H1 (cell line): Measurements from ENCODE around the gene TSPAN5. TPM values are rescaled to one million over a fixed set of nuclear protein-coding genes. Genes with fewer than 3 reads are reported as not detected.

Experiments used
- CTCF ChIA-PET: fragments of 300-600 bp; sonication (Branson Sonifier 250); formaldehyde crosslinking; loops from one replicate; lab custom pipeline; 2021; ENCODE audit not compliant: partially characterized antibody; lab: Charles Lee
- POLR2A ChIA-PET: fragments of 300-600 bp; sonication (Branson Sonifier 250); formaldehyde crosslinking; loops from one replicate; lab custom pipeline; 2021; ENCODE audit warnings: inconsistent platforms; ENCODE audit not compliant: partially characterized antibody; lab: Charles Lee
- DNase-seq, 2 experiments: peaks; one replicate each; pipeline versions ENCODE4 v3.0.0 to v3.0.0-alpha.2; 2010 to 2022; ENCODE audit warnings: low spot score in 2 of 2, low read depth in 1 of 2, mixed read lengths in 1 of 2
- FAIRE-seq: peaks from 2 replicates; lab custom pipeline; 2011; peaks lifted over from hg19 to GRCh38; lab: Jason Lieb, UNC
- H2AFZ ChIP-seq: 2 replicates; pipeline ENCODE4 v1.8.1; 2012; ENCODE audit warnings: low read length, inconsistent platforms
- H2AK5ac ChIP-seq: 2 replicates; pipeline ENCODE4 v1.6.1; 2013; ENCODE audit warnings: low read depth, low read length
- H2BK120ac ChIP-seq: replicated peaks from 2 replicates; pipeline ENCODE3; 2013; ENCODE audit warnings: low read depth, low read length, inconsistent platforms
- H2BK12ac ChIP-seq: 2 replicates; pipeline ENCODE4 v1.6.1; 2013; ENCODE audit warnings: low read depth, low read length
- H2BK15ac ChIP-seq: 2 replicates; pipeline ENCODE4 v1.6.1; 2013; ENCODE audit warnings: low read length
- H2BK20ac ChIP-seq: 2 replicates; pipeline ENCODE4 v1.6.1; 2013; ENCODE audit warnings: low read length
- H2BK5ac ChIP-seq: 2 replicates; pipeline ENCODE4 v1.6.1; 2013; ENCODE audit warnings: low read depth, low read length
- H3K14ac ChIP-seq: 2 replicates; pipeline ENCODE4 v1.6.1; 2013; ENCODE audit warnings: inconsistent platforms; ENCODE audit not compliant: insufficient read length
- H3K18ac ChIP-seq: 2 replicates; pipeline ENCODE4 v1.6.1; 2013; ENCODE audit warnings: low read length; ENCODE audit errors: extremely low read depth
- H3K23ac ChIP-seq: 2 replicates; pipeline ENCODE4 v1.6.1; 2013; ENCODE audit warnings: inconsistent platforms; ENCODE audit not compliant: insufficient read length
- H3K23me2 ChIP-seq: 2 replicates; pipeline ENCODE4 v1.6.1; 2013; ENCODE audit warnings: low read depth, low read length
- H3K27ac ChIP-seq: 2 replicates; pipeline ENCODE4 v1.6.1; 2011; ENCODE audit warnings: low read depth, low read length, inconsistent platforms
- H3K27me3 ChIP-seq, 4 experiments: replicated peaks in 1 of 4; 1 replicate in 1 of 4; 2 replicates in 3 of 4; pipeline versions ENCODE4 v1.6.1 to v1.8.1; 2011 to 2013; ENCODE audit warnings: low read length in 3 of 4, mild to moderate bottlenecking in 3 of 4, inconsistent platforms in 2 of 4, mixed read lengths in 2 of 4, moderate library complexity in 1 of 4; ENCODE audit not compliant: control insufficient read depth in 3 of 4, insufficient read depth in 3 of 4; ENCODE audit errors: extremely low read depth in 1 of 4
- H3K36me3 ChIP-seq, 4 experiments: 2 replicates each; pipeline versions ENCODE4 v1.6.1 to v1.8.1; 2011 to 2013; ENCODE audit warnings: mild to moderate bottlenecking in 4 of 4, low read length in 3 of 4, moderate library complexity in 2 of 4, control low read depth in 1 of 4, inconsistent platforms in 1 of 4; ENCODE audit not compliant: insufficient read depth in 4 of 4, control insufficient read depth in 2 of 4
- H3K4ac ChIP-seq: replicated peaks from 2 replicates; pipeline ENCODE3; 2013; ENCODE audit warnings: low read length, low read depth, mixed read lengths, inconsistent platforms; ENCODE audit not compliant: insufficient read length
- H3K4me1 ChIP-seq, 4 experiments: replicated peaks in 1 of 4; 1 replicate in 1 of 4; 2 replicates in 3 of 4; pipeline versions ENCODE4 v1.6.1 to v1.8.1; 2011 to 2013; ENCODE audit warnings: low read length in 3 of 4, inconsistent platforms in 2 of 4, mixed read lengths in 1 of 4; ENCODE audit not compliant: insufficient read depth in 4 of 4, control insufficient read depth in 3 of 4
- H3K4me2 ChIP-seq, 2 experiments: 2 replicates each; pipeline versions ENCODE4 v1.6.1 to v1.8.1; 2011 to 2013; ENCODE audit warnings: low read depth in 2 of 2, low read length in 2 of 2, control low read depth in 1 of 2, inconsistent platforms in 1 of 2, mild to moderate bottlenecking in 1 of 2; ENCODE audit not compliant: insufficient read depth in 1 of 2
- H3K4me3 ChIP-seq, 4 experiments: fragments of 200-600, 300-600 bp in 1 of 4; sonication (generic), shearing (Covaris generic), sonication (Bioruptor Twin) in 1 of 4; 2 replicates each; pipeline versions ENCODE4 v1.5.1 to v1.8.1; 2011 to 2016; ENCODE audit warnings: low read length in 4 of 4, low read depth in 3 of 4, control low read depth in 2 of 4, inconsistent platforms in 2 of 4, mild to moderate bottlenecking in 2 of 4, mixed read lengths in 1 of 4, moderate library complexity in 1 of 4; ENCODE audit not compliant: insufficient read depth in 2 of 4; ENCODE audit errors: extremely low read depth in 1 of 4
- H3K56ac ChIP-seq: replicated peaks from 2 replicates; pipeline ENCODE3; 2013; ENCODE audit warnings: low read depth, mild to moderate bottlenecking, mixed read lengths, low read length, inconsistent platforms; ENCODE audit not compliant: insufficient read length
- H3K79me1 ChIP-seq: 2 replicates; pipeline ENCODE4 v1.6.1; 2013; ENCODE audit warnings: low read depth, low read length, control low read depth
- H3K79me2 ChIP-seq, 2 experiments: 2 replicates each; pipeline versions ENCODE4 v1.6.1 to v1.8.1; 2012 to 2013; ENCODE audit warnings: low read length in 2 of 2, mild to moderate bottlenecking in 2 of 2, inconsistent platforms in 1 of 2; ENCODE audit not compliant: insufficient read depth in 2 of 2, control insufficient read depth in 1 of 2
- H3K9ac ChIP-seq, 4 experiments: replicated peaks in 1 of 4; 1 replicate in 1 of 4; 2 replicates in 3 of 4; pipeline versions ENCODE4 v1.6.1 to v1.8.1; 2011 to 2013; ENCODE audit warnings: low read depth in 3 of 4, low read length in 3 of 4, control low read depth in 2 of 4, mild to moderate bottlenecking in 2 of 4, moderate library complexity in 2 of 4, inconsistent platforms in 1 of 4; ENCODE audit errors: extremely low read depth in 1 of 4
- H3K9me3 ChIP-seq, 2 experiments: 2 replicates each; pipeline versions ENCODE4 v1.6.1 to v1.8.1; 2012 to 2013; ENCODE audit warnings: mild to moderate bottlenecking in 2 of 2, moderate library complexity in 2 of 2, control low read depth in 1 of 2, inconsistent platforms in 1 of 2, low read depth in 1 of 2, low read length in 1 of 2, mixed read lengths in 1 of 2; ENCODE audit not compliant: insufficient read depth in 2 of 2
- H4K20me1 ChIP-seq, 2 experiments: replicated peaks in 1 of 2; 2 replicates each; pipeline versions ENCODE3 to v1.8.1; 2011 to 2013; ENCODE audit warnings: inconsistent platforms in 2 of 2, low read length in 2 of 2, mild to moderate bottlenecking in 1 of 2; ENCODE audit not compliant: insufficient read depth in 2 of 2, control insufficient read depth in 1 of 2
- H4K5ac ChIP-seq: 2 replicates; pipeline ENCODE4 v1.6.1; 2013; ENCODE audit warnings: low read length, low read depth, mixed read lengths, inconsistent platforms; ENCODE audit not compliant: insufficient read length
- H4K8ac ChIP-seq: 2 replicates; pipeline ENCODE4 v1.8.0; 2013; ENCODE audit warnings: mild to moderate bottlenecking, moderate library complexity, low read length, inconsistent platforms; ENCODE audit not compliant: insufficient read depth; ENCODE audit errors: extremely low read depth
- H4K91ac ChIP-seq: replicated peaks from 2 replicates; pipeline ENCODE3; 2013; ENCODE audit warnings: low read length, mixed read lengths, inconsistent platforms; ENCODE audit not compliant: insufficient read length
- CBX5 ChIP-seq: fragments of 300-800, 300-1000 bp; sonication (generic); IDR thresholded peaks from 2 replicates; pipeline ENCODE4 v1.7.1; 2016; ENCODE audit warnings: antibody characterized with exemption, low read length, low read depth
- CTCF ChIP-seq, 3 experiments: IDR thresholded peaks; 1 replicate in 2 of 3; 2 replicates in 1 of 3; pipeline versions ENCODE4 v1.5.1 to v1.6.1; 2011; ENCODE audit warnings: low read length in 3 of 3, mild to moderate bottlenecking in 3 of 3, inconsistent platforms in 2 of 3, low read depth in 1 of 3, moderate library complexity in 1 of 3; ENCODE audit not compliant: insufficient read depth in 1 of 3; ENCODE audit errors: control extremely low read depth in 1 of 3
- RAD21 ChIP-seq, 2 experiments: IDR thresholded peaks in 1 of 2; conservative IDR thresholded peaks in 1 of 2; 2 replicates each; pipeline ENCODE4 v1.6.1; 2011; ENCODE audit warnings: low read depth in 2 of 2, low read length in 2 of 2, improper control_type of control experiment in 1 of 2, inconsistent platforms in 1 of 2, mild to moderate bottlenecking in 1 of 2, moderate library complexity in 1 of 2
- SIRT6 ChIP-seq: IDR thresholded peaks from one replicate; pipeline ENCODE4 v1.7.1; 2012; ENCODE audit warnings: low read length, inconsistent platforms
- SP2 ChIP-seq: IDR thresholded peaks from 2 replicates; pipeline ENCODE4 v1.6.1; 2012; ENCODE audit warnings: mild to moderate bottlenecking, low read length, inconsistent platforms
- TAF7 ChIP-seq: optimal IDR thresholded peaks from 2 replicates; pipeline ENCODE3; 2011; ENCODE audit warnings: low read depth, mild to moderate bottlenecking, inconsistent platforms, low read length, moderate library complexity, borderline replicate concordance
- WGBS, 2 experiments: shearing (Covaris generic) in 1 of 2; methylation state at CpG; one replicate each; pipeline versions ENCODE4 v1.1.6 to v1.1.7; 2013 to 2015; ENCODE audit warnings: low lambda C conversion rate in 2 of 2, mixed read lengths in 2 of 2, inconsistent platforms in 1 of 2, low coverage in 1 of 2, missing lambda C conversion rate in 1 of 2; ENCODE audit not compliant: insufficient replicate concordance in 2 of 2, insufficient coverage in 1 of 2, insufficient read length in 1 of 2; ENCODE audit errors: extremely low coverage in 1 of 2, missing lambda C conversion rate in 1 of 2; 5-methylcytosine and 5-hydroxymethylcytosine counted together
- polyA plus RNA-seq, 7 experiments: library from polyadenylated mRNA; depleted of rRNA in 3 of 7; stranded (reverse) in 5 of 7; unstranded in 2 of 7; fragments of >200 nt in 5 of 7; fragments of 200-250 nt in 2 of 7; gene quantifications; 1 replicate in 5 of 7; 2 replicates in 1 of 7; 4 replicates in 1 of 7; pipeline versions ENCODE4 v1.2.1 to v1.2.3, GENCODE V29; 2011 to 2013; ENCODE audit warnings: missing spikeins in 2 of 7, mixed read lengths in 2 of 7
- total RNA-seq: library from RNA; stranded (reverse); fragmentation: NEBNext Ultra II Directional; extraction: Animal tissue kit (Norgen Biotek cat#: 25700); gene quantifications from 2 replicates; pipeline ENCODE4 v1.2.1, GENCODE V29; 2021
- TF ChIP-seq, protein P1 (sequence below): IDR thresholded peaks from 2 replicates; pipeline ENCODE4 v1.6.1; 2012; ENCODE audit warnings: low read length, inconsistent platforms

Gene TSPAN5
- total and polyA plus RNA-seq, 2 of the 8 experiments (the other 6 are each of a cell fraction or from before 2014, with no cell fraction given): 17.6 to 21.2 TPM

DNA sequence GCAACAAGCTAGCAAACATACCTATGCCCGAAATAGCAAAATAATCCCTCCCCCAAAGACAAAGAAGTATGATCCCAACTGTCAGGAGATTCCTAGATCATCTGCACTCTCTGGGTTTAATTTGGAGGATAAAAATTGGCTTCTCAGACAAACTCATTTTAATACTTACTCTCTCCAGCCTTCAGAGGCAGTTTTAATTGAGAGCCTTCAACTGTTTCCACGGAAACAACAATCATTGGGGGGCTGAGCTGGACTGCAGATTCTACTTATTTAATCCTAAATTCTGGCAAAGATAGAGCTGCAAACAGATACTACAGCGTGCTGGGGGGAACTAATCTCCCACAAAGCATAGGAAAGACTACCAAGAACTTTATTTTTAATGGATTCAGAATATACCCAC lies 168.2 kb downstream of the TSPAN5 start:
- H3K23me2 ChIP-seq: peaks cover 2% of the 10 kb centered on the region
- no peak overlapping the region for H4K5ac ChIP-seq
- H3K4me1 ChIP-seq: peaks cover 0 to 15% (median 7%) of the 10 kb centered on the region in 4 experiments; a peak in 3 of 7 replicates
- H4K8ac ChIP-seq: no peak overlapping the region
- no peak overlapping the region for H3K4me3 ChIP-seq
- CTCF ChIA-PET: interaction anchor here (0.9 to 1.4 kb wide), 3 partner anchors 16 to 22 kb away, joined by 3 to 4 read pairs (median 4); no protein-coding TSS in a partner anchor
- no peaks in the 10 kb centered on the region for H3K36me3 ChIP-seq
- no peak overlapping the region for H3K23ac ChIP-seq
- no peak overlapping the region for H3K4ac ChIP-seq
- POLR2A ChIA-PET: no interaction called here
- 90% methylated on average over 3 of the region's 3 CpGs; no CpG with 5 or more reads in 1 of the 2 experiments for WGBS, 2 experiments
- H2AFZ ChIP-seq: no peak overlapping the region
- H4K91ac ChIP-seq: no peak overlapping the region
- FAIRE-seq (no peak), DNase-seq (no peak)
- no peak overlapping the region for H3K4me2 ChIP-seq
- H2BK12ac ChIP-seq: no peak overlapping the region
- no peaks in the 10 kb centered on the region for H3K9me3 ChIP-seq
- no peak overlapping the region for H2AK5ac ChIP-seq
- no peak overlapping the region for H3K18ac ChIP-seq
- no peak overlapping the region for H2BK15ac ChIP-seq
- no peak overlapping the region for H3K9ac ChIP-seq
- no peak overlapping the region for H2BK20ac ChIP-seq
- H3K27ac ChIP-seq: no peak overlapping the region
- no peaks in the 10 kb centered on the region for H3K27me3 ChIP-seq
- no peaks in the 10 kb centered on the region for H3K79me1 ChIP-seq
- no peaks in the 10 kb centered on the region for H3K79me2 ChIP-seq
- no peak overlapping the region for H3K56ac ChIP-seq
- no peak overlapping the region for H2BK120ac ChIP-seq
- no peak overlapping the region for H2BK5ac ChIP-seq
- H3K14ac ChIP-seq: no peak overlapping the region
- H4K20me1 ChIP-seq: no peaks in the 10 kb centered on the region
- TF ChIP-seq SIRT6 (no peak), CBX5 (no peak), CTCF (IDR thresholded peaks at IDR 0.05; ENCODE audit: control extremely low read depth in 1 of 3, insufficient read depth in 1 of 3, low read depth in 1 of 3, low read length in 3 of 3) (no peak), TAF7 (no peak), RAD21 (IDR thresholded peaks at IDR 0.05 in 1 of 2, conservative IDR thresholded peaks at IDR 0.05 in 1 of 2; ENCODE audit: low read depth in 2 of 2, low read length in 2 of 2) (no peak), SP2 (no peak)
- TF ChIP-seq, protein P1, sequence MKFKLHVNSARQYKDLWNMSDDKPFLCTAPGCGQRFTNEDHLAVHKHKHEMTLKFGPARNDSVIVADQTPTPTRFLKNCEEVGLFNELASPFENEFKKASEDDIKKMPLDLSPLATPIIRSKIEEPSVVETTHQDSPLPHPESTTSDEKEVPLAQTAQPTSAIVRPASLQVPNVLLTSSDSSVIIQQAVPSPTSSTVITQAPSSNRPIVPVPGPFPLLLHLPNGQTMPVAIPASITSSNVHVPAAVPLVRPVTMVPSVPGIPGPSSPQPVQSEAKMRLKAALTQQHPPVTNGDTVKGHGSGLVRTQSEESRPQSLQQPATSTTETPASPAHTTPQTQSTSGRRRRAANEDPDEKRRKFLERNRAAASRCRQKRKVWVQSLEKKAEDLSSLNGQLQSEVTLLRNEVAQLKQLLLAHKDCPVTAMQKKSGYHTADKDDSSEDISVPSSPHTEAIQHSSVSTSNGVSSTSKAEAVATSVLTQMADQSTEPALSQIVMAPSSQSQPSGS: no peak
